Astrocyte of the spinal cord (primary cell): ENCODE results near the gene GPR84.

Experiments used
- DNase-seq: peaks from one replicate; pipeline ENCODE4 v3.0.0; 2011; ENCODE audit warnings: low read depth, low spot score
- H3K4me3 ChIP-seq: 2 replicates; pipeline ENCODE4 v1.5.1; 2011; ENCODE audit warnings: low read depth, mild to moderate bottlenecking, low read length, moderate library complexity
- CTCF ChIP-seq: IDR thresholded peaks from 2 replicates; pipeline ENCODE4 v1.5.1; 2012; ENCODE audit warnings: low read depth, mild to moderate bottlenecking, low read length, inconsistent platforms
- in situ Hi-C: cut with HindIII; loops from 2 replicates; pipeline ENCODE4 v1.10.0; 2017; ENCODE audit warnings: low sequenced_read_pairs

Gene GPR84

GRCh38 chr12:54379398-54380201 is 15.3 kb upstream of the GPR84 start:
- peak; percentile 84 for DNase-seq
- TF ChIP-seq CTCF = peak; percentile 100
- peak overlapping the region; percentile 48 for H3K4me3 ChIP-seq
- in situ Hi-C loops = no loop called here

- DNase-seq = no peak
- H3K4me3 ChIP-seq = peak overlapping the region; percentile 48
- no peak for TF ChIP-seq CTCF
- in situ Hi-C loops = no loop called here
Measured at GRCh38 chr12:54378796-54379397, 14.6 kb upstream of the GPR84 start.

GRCh38 chr12:54377797-54378515 is 13.7 kb upstream of the GPR84 start:
- H3K4me3 ChIP-seq = no peak overlapping the region
- no peak for TF ChIP-seq CTCF
- no peak for DNase-seq
- in situ Hi-C loops = no loop called here

GRCh38 chr12:54377007-54377406 is 12.7 kb upstream of the GPR84 start:
- DNase-seq = no peak
- no peak for TF ChIP-seq CTCF
- H3K4me3 ChIP-seq = no peak overlapping the region
- in situ Hi-C loops = no loop called here

GRCh38 chr12:54376596-54376995 is 12.3 kb upstream of the GPR84 start:
- in situ Hi-C loops = no loop called here
- no peak overlapping the region for H3K4me3 ChIP-seq
- DNase-seq = no peak
- TF ChIP-seq CTCF = no peak

- H3K4me3 ChIP-seq = no peak overlapping the region
- in situ Hi-C loops = no loop called here
- no peak for TF ChIP-seq CTCF
- no peak for DNase-seq
Measured at GRCh38 chr12:54375259-54375579, 10.9 kb upstream of the GPR84 start.
